GM23248 (cell line): ENCODE measurements around the gene SMARCA2.

ENCODE experiments used
- EZH2 ChIP-seq: fragments of 200-600 bp; sonication (generic); IDR thresholded peaks from 2 replicates; pipeline ENCODE4 v1.6.1; 2018; ENCODE audit warnings: antibody characterized with exemption, mild to moderate bottlenecking; ENCODE audit not compliant: insufficient read depth, poor library complexity, severe bottlenecking
- EZH2phosphoT487 ChIP-seq: fragments of 200-600 bp; sonication (generic); IDR thresholded peaks from 2 replicates; pipeline ENCODE4 v1.6.1; 2018; ENCODE audit warnings: antibody characterized with exemption, moderate library complexity, mild to moderate bottlenecking, low read depth; ENCODE audit not compliant: insufficient read depth

DNA sequence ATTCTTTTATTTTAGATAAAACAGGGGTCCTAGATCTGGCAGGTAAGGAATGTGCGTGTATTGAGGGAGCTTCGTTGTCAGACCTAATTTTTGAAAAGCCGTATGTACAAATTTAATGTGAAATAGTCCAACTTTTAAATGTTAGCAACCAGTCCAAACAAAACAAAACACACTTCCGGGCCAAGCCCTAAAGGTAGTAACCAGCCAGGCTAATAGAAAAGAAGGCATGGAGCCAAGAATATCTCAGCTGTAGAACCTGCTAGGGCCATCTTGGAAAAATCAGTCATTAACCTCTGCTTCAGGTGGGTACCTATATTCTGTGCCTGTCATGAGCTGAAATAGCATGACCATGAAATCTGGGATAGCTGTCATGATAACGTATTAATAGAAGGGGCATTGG, 71.0 kb downstream of the SMARCA2 start:
- TF ChIP-seq EZH2phosphoT487 = no peak
- TF ChIP-seq EZH2 = no peak
